Measurements from ENCODE around the gene SLC16A9.

- no peak for TF ChIP-seq CTCF (IDR thresholded peaks at IDR 0.05 in 8 of 11, conservative IDR thresholded peaks at IDR 0.05 in 3 of 11)
- TF ChIP-seq POLR2A (IDR thresholded peaks at IDR 0.05): no peak
- TF ChIP-seq POLR2AphosphoS5 (IDR thresholded peaks at IDR 0.05): no peak
Measured at GRCh38 chr10:59628456-59628855, 81.2 kb downstream of the SLC16A9 start.

Data from spleen (tissue), 7 donors.